ENCODE results near the gene PKN2. TPM values are rescaled to one million over a fixed set of nuclear protein-coding genes. Genes with fewer than 3 reads are reported as not detected.

The PKN2 gene
- total and polyA plus RNA-seq, 2 of the 4 experiments (the other 2 are of a cell fraction): 12.7 to 22.2 TPM

- no peak overlapping the region for H2BK20ac ChIP-seq (ENCODE audit: low read depth, low read length)
- no peak overlapping the region for H2AK5ac ChIP-seq (ENCODE audit: low read depth, low read length)
- no peak overlapping the region for H3K14ac ChIP-seq (replicated peaks; ENCODE audit: low read depth, low read length)
- H3K36me3 ChIP-seq (ENCODE audit: control insufficient read depth, insufficient read depth, low read length): no peaks in the 10 kb centered on the region
- in situ Hi-C loops (cut with MboI; ENCODE audit: low sequenced_read_pairs): no loop called here
- no peak overlapping the region for H4K91ac ChIP-seq (ENCODE audit: insufficient read depth, low read depth, low read length)
- no peak overlapping the region for H2AK9ac ChIP-seq (replicated peaks; ENCODE audit: low read depth, low read length, poor library complexity)
- H3K9me1 ChIP-seq (ENCODE audit: insufficient read depth, low read length): no peaks in the 10 kb centered on the region
- no peaks in the 10 kb centered on the region for H4K20me1 ChIP-seq (ENCODE audit: insufficient read depth, low read length)
- no peak overlapping the region for H3K4me3 ChIP-seq (ENCODE audit: insufficient read depth, low read depth, low read length)
- H2BK15ac ChIP-seq (ENCODE audit: low read depth, low read length): no peak overlapping the region
- TF ChIP-seq SMC3 (IDR thresholded peaks at IDR 0.05; ENCODE audit: low read depth, low read length) (no peak), CHD1 (IDR thresholded peaks at IDR 0.05; ENCODE audit: low read depth, low read length) (no peak), MXI1 (IDR thresholded peaks at IDR 0.05; ENCODE audit: borderline replicate concordance, low read depth, low read length) (no peak), BHLHE40 (IDR thresholded peaks at IDR 0.05; ENCODE audit: low read depth, low read length) (no peak), RCOR1 (IDR thresholded peaks at IDR 0.05; ENCODE audit: insufficient replicate concordance, low read length) (no peak), RFX5 (IDR thresholded peaks at IDR 0.05; ENCODE audit: low read depth, low read length) (no peak), FOS (IDR thresholded peaks at IDR 0.05; ENCODE audit: low read depth, low read length) (no peak)
- H3K56ac ChIP-seq (ENCODE audit: extremely low read depth, insufficient read depth, low read length): no peak overlapping the region
- no peak overlapping the region for H4K8ac ChIP-seq (ENCODE audit: low read depth in 2 of 2, low read length in 2 of 2)
- no peak overlapping the region for H3K4ac ChIP-seq (ENCODE audit: low read depth, low read length)
- BruUV-seq (replicated peaks): no TSS peak
- intact Hi-C loops (cut with micrococcal nuclease): no loop called here
- ChIA-PET CTCF (interaction anchor here (0.6 kb wide), 1 partner anchor 74 kb away, joined by 4 read pairs; no protein-coding TSS in a partner anchor), POLR2A (ENCODE audit: unreplicated experiment) (no interaction called here)
- dilution Hi-C loops (cut with HindIII; ENCODE audit: low sequenced_read_pairs, unreplicated experiment): no loop called here
- H3K79me1 ChIP-seq (ENCODE audit: low read depth in 1 of 2, low read length in 2 of 2): no peaks in the 10 kb centered on the region
- H2BK120ac ChIP-seq (ENCODE audit: low read depth, low read length): no peak overlapping the region
- no peak overlapping the region for H3K4me2 ChIP-seq (ENCODE audit: low read depth, low read length)
- no peaks in the 10 kb centered on the region for H3K9me3 ChIP-seq (ENCODE audit: control insufficient read depth, insufficient read depth, low read length)
- no peak overlapping the region for H2AFZ ChIP-seq (replicated peaks; ENCODE audit: low read length, poor library complexity)
- H4K5ac ChIP-seq (ENCODE audit: low read depth, low read length): no peak overlapping the region
- H3K23ac ChIP-seq (ENCODE audit: low read depth, low read length): no peak overlapping the region
- DNase-seq (no peak), ATAC-seq (ENCODE audit: low read depth) (no peak)
- no peak overlapping the region for H3K27ac ChIP-seq (ENCODE audit: insufficient read depth, low read length)
- H3K4me1 ChIP-seq (ENCODE audit: control insufficient read depth, insufficient read depth, low read length): no peaks in the 10 kb centered on the region
- H3K9ac ChIP-seq (ENCODE audit: low read depth, low read length): no peak overlapping the region
- H2BK5ac ChIP-seq (ENCODE audit: low read depth, low read length, poor library complexity, severe bottlenecking): no peak overlapping the region
- H3K18ac ChIP-seq (ENCODE audit: low read depth, low read length): no peak overlapping the region
- no peaks in the 10 kb centered on the region for H3K27me3 ChIP-seq (ENCODE audit: control insufficient read depth, insufficient read depth, low read length)
Observed at GRCh38 chr1:88646476-88647248, 37.4 kb upstream of the PKN2 start.
